SK-N-SH treated with all-trans-retinoic acid at 6 μM for 48 hours (cell line): ENCODE measurements around the gene ABCG2.

Experiments used
- ATAC-seq: fragments of 200-7000 bp; cut with Tn5 transposase; 3 replicates; pipeline ENCODE4 v1.9.1; 2020; ENCODE audit warnings: mild to moderate bottlenecking, moderate library complexity
- ARNTL ChIP-seq: fragments of 450-650 bp; formaldehyde crosslinking; IDR thresholded peaks from 2 replicates; pipeline ENCODE4 v1.5.0; 2020; ENCODE audit warnings: low read depth, mild to moderate bottlenecking, moderate library complexity, borderline replicate concordance
- BACH2 ChIP-seq: fragments of 250-450 bp; sonication (Bioruptor Pico); IDR thresholded peaks from 2 replicates; pipeline ENCODE4 v1.9.0; 2021; ENCODE audit warnings: mild to moderate bottlenecking, borderline replicate concordance
- CSDC2 ChIP-seq: fragments of 250-450 bp; sonication (Bioruptor Pico); IDR thresholded peaks from 2 replicates; pipeline ENCODE4 v1.5.0; 2020; ENCODE audit warnings: mild to moderate bottlenecking, moderate library complexity
- ESRRG ChIP-seq: fragments of 250-450 bp; sonication (Bioruptor Pico); IDR thresholded peaks from 2 replicates; pipeline ENCODE4 v1.6.1; 2021; ENCODE audit warnings: mild to moderate bottlenecking
- GLIS3 ChIP-seq: fragments of 250-450 bp; sonication (Bioruptor Pico); IDR thresholded peaks from 2 replicates; pipeline ENCODE4 v1.5.0; 2020; ENCODE audit warnings: mild to moderate bottlenecking, moderate library complexity
- ISL1 ChIP-seq: fragments of 250-450 bp; sonication (Bioruptor Pico); IDR thresholded peaks from 2 replicates; pipeline ENCODE4 v2.1.2; 2022; ENCODE audit warnings: mild to moderate bottlenecking, moderate library complexity
- POU6F1 ChIP-seq: fragments of 250-450 bp; sonication (Bioruptor Pico); IDR thresholded peaks from 2 replicates; pipeline ENCODE4 v1.8.0; 2021; ENCODE audit warnings: low read depth, mild to moderate bottlenecking, moderate library complexity, borderline replicate concordance
- PPARA ChIP-seq: fragments of 250-450 bp; sonication (Bioruptor Pico); IDR thresholded peaks from 2 replicates; pipeline ENCODE4 v1.5.0; 2020; ENCODE audit warnings: mild to moderate bottlenecking, borderline replicate concordance
- TOX ChIP-seq: fragments of 250-450 bp; sonication (Bioruptor Pico); IDR thresholded peaks from 2 replicates; pipeline ENCODE4 v1.8.0; 2021; ENCODE audit warnings: mild to moderate bottlenecking, moderate library complexity, borderline replicate concordance
- TSHZ2 ChIP-seq: fragments of 250-450 bp; sonication (Bioruptor Pico); IDR thresholded peaks from 2 replicates; pipeline ENCODE4 v1.5.0; 2020; ENCODE audit warnings: mild to moderate bottlenecking, moderate library complexity
- ZC3H10 ChIP-seq: fragments of 250-450 bp; sonication (Bioruptor Pico); IDR thresholded peaks from 2 replicates; pipeline ENCODE4 v1.5.1; 2021; ENCODE audit warnings: mild to moderate bottlenecking, moderate library complexity
- ZFP3 ChIP-seq: fragments of 250-450 bp; sonication (Bioruptor Pico); IDR thresholded peaks from 2 replicates; pipeline ENCODE4 v1.5.0; 2020; ENCODE audit warnings: mild to moderate bottlenecking, moderate library complexity
- ZFP30 ChIP-seq: fragments of 450-650 bp; formaldehyde crosslinking; IDR thresholded peaks from 2 replicates; pipeline ENCODE4 v1.5.0; 2022; ENCODE audit warnings: mild to moderate bottlenecking, moderate library complexity
- ZNF565 ChIP-seq: fragments of 450-650 bp; formaldehyde crosslinking; conservative IDR thresholded peaks from 2 replicates; pipeline ENCODE4 v1.5.0; 2020; ENCODE audit warnings: low read depth, mild to moderate bottlenecking, moderate library complexity
- ZNF70 ChIP-seq: fragments of 450-650 bp; formaldehyde crosslinking; IDR thresholded peaks from 2 replicates; pipeline ENCODE4 v1.5.0; 2020; ENCODE audit warnings: mild to moderate bottlenecking, moderate library complexity
- ZNF8 ChIP-seq: fragments of 450-650 bp; formaldehyde crosslinking; IDR thresholded peaks from 2 replicates; pipeline ENCODE4 v1.5.0; 2020; ENCODE audit warnings: mild to moderate bottlenecking, moderate library complexity
- TF ChIP-seq, protein P1 (sequence below): fragments of 250-450 bp; sonication (Bioruptor Pico); IDR thresholded peaks from 2 replicates; pipeline ENCODE4 v1.5.1; 2021; ENCODE audit warnings: mild to moderate bottlenecking, moderate library complexity
- TF ChIP-seq, protein P2 (sequence below): fragments of 250-450 bp; sonication (Bioruptor Pico); IDR thresholded peaks from 2 replicates; pipeline ENCODE4 v1.5.1; 2020; ENCODE audit warnings: low read depth, mild to moderate bottlenecking, moderate library complexity

Gene ABCG2

GRCh38 chr4:88158489-88159228 is at the start of gene ABCG2:
TSS of gene ABCG2 (minus strand) at chr4:88158639. CDS start at chr4:88139995, 18,644 bp downstream.
- peak; percentile 79 for ATAC-seq
- TF ChIP-seq BACH2 (no peak), CSDC2 (CRISPR knock-in tag) (no peak), ISL1 (CRISPR knock-in tag) (no peak), TSHZ2 (CRISPR knock-in tag) (no peak), ZNF565 (CRISPR knock-in tag) (no peak)

GRCh38 chr4:88208156-88208555 is 49.7 kb upstream of the ABCG2 start:
- no peak for ATAC-seq
- no peak for TF ChIP-seq GLIS3
- TF ChIP-seq ESRRG (CRISPR knock-in tag), result no peak
- TF ChIP-seq ZNF70 (CRISPR knock-in tag), result no peak
- no peak for TF ChIP-seq BACH2
- no peak for TF ChIP-seq ZNF8 (CRISPR knock-in tag)
- no peak for TF ChIP-seq POU6F1 (CRISPR knock-in tag)

DNA sequence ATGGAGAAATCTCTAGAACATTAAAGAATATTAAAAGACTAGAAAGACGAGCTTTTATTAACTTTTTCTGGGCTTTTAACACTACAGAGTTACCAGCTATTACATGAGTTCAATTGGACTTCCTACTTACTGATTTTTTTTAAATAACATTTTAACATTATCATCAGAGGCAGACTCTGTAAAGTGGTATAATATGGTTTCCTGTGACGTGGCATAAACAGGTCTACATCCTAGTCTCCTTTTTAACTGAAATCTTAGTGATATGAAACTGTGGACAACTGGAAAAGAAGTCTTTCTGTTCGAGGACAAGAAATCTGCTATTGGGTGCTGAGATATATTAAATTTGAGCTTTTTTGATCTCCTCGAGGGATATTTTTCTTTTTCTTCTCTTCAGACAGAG is 48.7 kb upstream of the ABCG2 start:
- TF ChIP-seq ZNF8 (CRISPR knock-in tag) (no peak), ARNTL (CRISPR knock-in tag) (no peak), ZC3H10 (no peak), ZFP30 (CRISPR knock-in tag) (no peak), CSDC2 (CRISPR knock-in tag) (no peak), BACH2 (no peak), ZNF565 (CRISPR knock-in tag) (no peak), ZNF70 (CRISPR knock-in tag) (no peak), ESRRG (CRISPR knock-in tag) (no peak), TOX (CRISPR knock-in tag) (no peak), TSHZ2 (CRISPR knock-in tag) (no peak), POU6F1 (CRISPR knock-in tag) (no peak), ZFP3 (CRISPR knock-in tag) (no peak), PPARA (CRISPR knock-in tag) (no peak)
- TF ChIP-seq, protein P1, sequence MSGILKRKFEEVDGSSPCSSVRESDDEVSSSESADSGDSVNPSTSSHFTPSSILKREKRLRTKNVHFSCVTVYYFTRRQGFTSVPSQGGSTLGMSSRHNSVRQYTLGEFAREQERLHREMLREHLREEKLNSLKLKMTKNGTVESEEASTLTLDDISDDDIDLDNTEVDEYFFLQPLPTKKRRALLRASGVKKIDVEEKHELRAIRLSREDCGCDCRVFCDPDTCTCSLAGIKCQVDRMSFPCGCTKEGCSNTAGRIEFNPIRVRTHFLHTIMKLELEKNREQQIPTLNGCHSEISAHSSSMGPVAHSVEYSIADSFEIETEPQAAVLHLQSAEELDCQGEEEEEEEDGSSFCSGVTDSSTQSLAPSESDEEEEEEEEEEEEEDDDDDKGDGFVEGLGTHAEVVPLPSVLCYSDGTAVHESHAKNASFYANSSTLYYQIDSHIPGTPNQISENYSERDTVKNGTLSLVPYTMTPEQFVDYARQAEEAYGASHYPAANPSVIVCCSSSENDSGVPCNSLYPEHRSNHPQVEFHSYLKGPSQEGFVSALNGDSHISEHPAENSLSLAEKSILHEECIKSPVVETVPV, result no peak
- TF ChIP-seq, protein P2, sequence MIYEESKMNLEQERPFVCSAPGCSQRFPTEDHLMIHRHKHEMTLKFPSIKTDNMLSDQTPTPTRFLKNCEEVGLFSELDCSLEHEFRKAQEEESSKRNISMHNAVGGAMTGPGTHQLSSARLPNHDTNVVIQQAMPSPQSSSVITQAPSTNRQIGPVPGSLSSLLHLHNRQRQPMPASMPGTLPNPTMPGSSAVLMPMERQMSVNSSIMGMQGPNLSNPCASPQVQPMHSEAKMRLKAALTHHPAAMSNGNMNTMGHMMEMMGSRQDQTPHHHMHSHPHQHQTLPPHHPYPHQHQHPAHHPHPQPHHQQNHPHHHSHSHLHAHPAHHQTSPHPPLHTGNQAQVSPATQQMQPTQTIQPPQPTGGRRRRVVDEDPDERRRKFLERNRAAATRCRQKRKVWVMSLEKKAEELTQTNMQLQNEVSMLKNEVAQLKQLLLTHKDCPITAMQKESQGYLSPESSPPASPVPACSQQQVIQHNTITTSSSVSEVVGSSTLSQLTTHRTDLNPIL (CRISPR knock-in tag), result no peak
- no peak for ATAC-seq
